GM12873 (cell line): ENCODE measurements around the gene KDM1A.

Experiments used
- CTCF ChIP-seq: IDR thresholded peaks from 2 replicates; pipeline ENCODE4 v1.5.1; 2012; ENCODE audit warnings: low read depth, mild to moderate bottlenecking, moderate library complexity, low read length, control low read depth; ENCODE audit not compliant: insufficient read depth; ENCODE audit errors: missing control alignments

Gene KDM1A

GRCh38 chr1:23050201-23050600, 30.9 kb downstream of the KDM1A start:
- TF ChIP-seq CTCF = no peak

GRCh38 chr1:23051290-23051909, 32.1 kb downstream of the KDM1A start:
- no peak for TF ChIP-seq CTCF

GRCh38 chr1:23057301-23057700, 38.0 kb downstream of the KDM1A start:
- no peak for TF ChIP-seq CTCF

- TF ChIP-seq CTCF = no peak
Measured at GRCh38 chr1:23062271-23062670, 43.0 kb downstream of the KDM1A start.

GRCh38 chr1:23065385-23065784, 46.1 kb downstream of the KDM1A start:
- TF ChIP-seq CTCF = no peak

- TF ChIP-seq CTCF = no peak
Measured at GRCh38 chr1:23066075-23066474, 46.8 kb downstream of the KDM1A start.

- TF ChIP-seq CTCF = no peak
Measured at GRCh38 chr1:23069149-23069548, 49.9 kb downstream of the KDM1A start.
